Stimulated activated CD8-positive, alpha-beta memory T cell treated with anti-CD3 and anti-CD28 coated beads, Interleukin-7, amount 100 ng/mL, for 1 hour (primary cell): Measurements from ENCODE around the gene CRACR2A.

Experiments
- DNase-seq, 2 donors: peaks; one replicate each; pipeline ENCODE4 v3.0.0-alpha.2; 2020; ENCODE audit warnings: low read depth in 2 of 2

The CRACR2A gene

GRCh38 chr12:3684449-3685051 lies 68.4 kb downstream of the CRACR2A start:
- DNase-seq: no peak

- no peak for DNase-seq
Measured at GRCh38 chr12:3683670-3684069, 69.2 kb downstream of the CRACR2A start.

- no peak for DNase-seq
Measured at GRCh38 chr12:3681595-3682061, 71.3 kb downstream of the CRACR2A start.

GRCh38 chr12:3680919-3681594 lies 71.9 kb downstream of the CRACR2A start:
- DNase-seq: no peak

- DNase-seq: no peak
Measured at GRCh38 chr12:3679831-3680230, 73.1 kb downstream of the CRACR2A start.

GRCh38 chr12:3677609-3678008 lies 75.3 kb downstream of the CRACR2A start:
- no peak for DNase-seq

GRCh38 chr12:3673981-3674708 lies 78.8 kb downstream of the CRACR2A start:
- no peak for DNase-seq

- no peak for DNase-seq
Measured at GRCh38 chr12:3672113-3672509, 80.8 kb downstream of the CRACR2A start.

GRCh38 chr12:3671330-3672112 lies 81.4 kb downstream of the CRACR2A start:
- no peak for DNase-seq

GRCh38 chr12:3670083-3670620 lies 82.8 kb downstream of the CRACR2A start:
- no peak for DNase-seq

- no peak for DNase-seq
Measured at GRCh38 chr12:3669594-3669993, 83.3 kb downstream of the CRACR2A start.

- DNase-seq: no peak
Measured at GRCh38 chr12:3668479-3669165, 84.3 kb downstream of the CRACR2A start.

GRCh38 chr12:3667485-3667884 lies 85.4 kb downstream of the CRACR2A start:
- no peak for DNase-seq

GRCh38 chr12:3666441-3666840 lies 86.5 kb downstream of the CRACR2A start:
- DNase-seq: no peak

- no peak for DNase-seq
Measured at GRCh38 chr12:3662521-3662921, 90.4 kb downstream of the CRACR2A start.

- DNase-seq: no peak
Measured at GRCh38 chr12:3661028-3661427, 91.9 kb downstream of the CRACR2A start.

- DNase-seq: no peak
Measured at GRCh38 chr12:3658327-3659163, 94.4 kb downstream of the CRACR2A start.

GRCh38 chr12:3656946-3657622 lies 95.8 kb downstream of the CRACR2A start:
- DNase-seq: no peak

- DNase-seq: no peak
Measured at GRCh38 chr12:3655328-3655900, 97.5 kb downstream of the CRACR2A start.
